OCI-LY1 (cell line): Measurements from ENCODE around the gene DGKG.

Experiments used
- EZH2 ChIP-seq: fragments of 200-600 bp; sonication (generic), shearing (Covaris generic); IDR thresholded peaks from 2 replicates; pipeline ENCODE4 v1.8.0; 2017; ENCODE audit warnings: borderline replicate concordance, mixed run types, mild to moderate bottlenecking, antibody characterized with exemption, low read length, moderate library complexity, mixed read lengths
- TF ChIP-seq, protein P1 (sequence below): fragments of 200-600 bp; sonication (generic), shearing (Covaris generic); IDR thresholded peaks from 2 replicates; pipeline ENCODE4 v1.5.1; 2017; ENCODE audit warnings: mild to moderate bottlenecking, antibody characterized with exemption, low read length, moderate library complexity, mixed read lengths

DNA sequence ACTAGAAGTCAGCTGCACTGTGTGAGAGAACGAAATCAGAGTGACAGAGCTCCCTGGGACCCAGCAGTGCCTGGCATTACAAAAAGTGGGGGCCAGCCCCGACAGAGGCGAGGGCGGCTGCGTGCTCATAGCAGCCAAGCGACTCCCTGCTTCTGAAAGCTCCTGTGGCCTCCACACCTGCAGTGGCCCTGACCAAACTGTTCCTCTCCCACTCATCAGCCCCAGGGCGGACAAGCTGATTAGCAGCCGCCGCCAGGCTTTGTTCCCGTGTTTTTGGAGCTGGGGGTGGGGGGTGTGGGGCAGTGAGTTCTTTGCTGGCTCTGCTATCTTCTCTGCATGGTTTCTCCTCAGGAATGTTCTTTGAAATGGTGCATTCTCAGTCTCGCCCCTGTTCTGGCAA, 58.1 kb downstream of the DGKG start:
- TF ChIP-seq, protein P1, sequence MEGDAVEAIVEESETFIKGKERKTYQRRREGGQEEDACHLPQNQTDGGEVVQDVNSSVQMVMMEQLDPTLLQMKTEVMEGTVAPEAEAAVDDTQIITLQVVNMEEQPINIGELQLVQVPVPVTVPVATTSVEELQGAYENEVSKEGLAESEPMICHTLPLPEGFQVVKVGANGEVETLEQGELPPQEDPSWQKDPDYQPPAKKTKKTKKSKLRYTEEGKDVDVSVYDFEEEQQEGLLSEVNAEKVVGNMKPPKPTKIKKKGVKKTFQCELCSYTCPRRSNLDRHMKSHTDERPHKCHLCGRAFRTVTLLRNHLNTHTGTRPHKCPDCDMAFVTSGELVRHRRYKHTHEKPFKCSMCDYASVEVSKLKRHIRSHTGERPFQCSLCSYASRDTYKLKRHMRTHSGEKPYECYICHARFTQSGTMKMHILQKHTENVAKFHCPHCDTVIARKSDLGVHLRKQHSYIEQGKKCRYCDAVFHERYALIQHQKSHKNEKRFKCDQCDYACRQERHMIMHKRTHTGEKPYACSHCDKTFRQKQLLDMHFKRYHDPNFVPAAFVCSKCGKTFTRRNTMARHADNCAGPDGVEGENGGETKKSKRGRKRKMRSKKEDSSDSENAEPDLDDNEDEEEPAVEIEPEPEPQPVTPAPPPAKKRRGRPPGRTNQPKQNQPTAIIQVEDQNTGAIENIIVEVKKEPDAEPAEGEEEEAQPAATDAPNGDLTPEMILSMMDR = no peak
- no peak for TF ChIP-seq EZH2
